ENCODE measurements around the gene GLI3. TPM values are rescaled to one million over a fixed set of nuclear protein-coding genes. Genes with fewer than 3 reads are reported as not detected.

The GLI3 gene
- total and polyA plus RNA-seq, 10 donors, result 0.17 to 9.2 (median 1.8) TPM

DNA sequence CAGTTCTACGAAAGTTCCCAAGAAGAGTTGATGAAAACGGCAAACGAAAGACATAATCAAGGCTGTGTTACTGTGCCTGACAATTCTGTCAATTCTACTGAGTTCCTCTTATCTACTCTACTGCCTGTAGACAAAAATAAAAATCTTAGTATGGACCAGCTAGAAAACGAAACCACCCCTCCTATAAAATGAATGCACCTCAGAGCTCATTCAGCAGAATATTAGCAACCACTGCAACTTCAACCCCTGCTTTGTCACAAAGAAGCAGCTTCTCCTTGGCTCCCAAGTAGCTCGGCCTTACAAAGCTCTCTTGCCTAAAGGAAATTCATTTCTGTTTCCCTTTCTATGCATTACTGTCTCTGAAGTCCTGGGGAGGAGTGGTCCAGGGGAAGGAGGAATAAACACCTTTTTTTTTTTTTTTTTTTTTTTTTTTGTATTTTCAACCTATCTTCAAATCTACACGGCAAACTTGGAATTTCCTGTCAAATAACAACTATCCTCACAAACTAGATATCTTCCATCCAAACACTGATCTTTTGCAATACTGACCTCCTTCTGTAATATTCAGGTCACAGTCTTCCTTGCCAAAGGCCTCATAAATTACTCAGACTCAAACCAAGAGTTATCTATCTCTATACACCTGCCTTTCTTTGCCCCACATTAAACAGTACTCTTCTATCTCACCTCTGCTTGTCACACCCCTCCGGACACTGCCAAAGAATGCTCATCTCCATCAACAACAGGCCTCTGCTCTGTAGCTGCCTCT lies 74.3 kb downstream of the GLI3 start:
- Histone ChIP-seq H3K4me3 (no peak overlapping the region), H3K9me3 (no peaks in the 10 kb centered on the region), H3K27ac (no peak overlapping the region), H3K36me3 (no peaks in the 10 kb centered on the region), H3K27me3 (replicated peaks in 1 of 7) (no peaks in the 10 kb centered on the region), H3K4me1 (no peaks in the 10 kb centered on the region)
- no peak for DNase-seq
- 83 to 91% (median 87%) methylated on average over 7 of the region's 7 CpGs for WGBS, 5 donors
- no peak for TF ChIP-seq POLR2A (IDR thresholded peaks at IDR 0.05)
- TF ChIP-seq POLR2AphosphoS5 (IDR thresholded peaks at IDR 0.05), result no peak
- TF ChIP-seq, protein P1, sequence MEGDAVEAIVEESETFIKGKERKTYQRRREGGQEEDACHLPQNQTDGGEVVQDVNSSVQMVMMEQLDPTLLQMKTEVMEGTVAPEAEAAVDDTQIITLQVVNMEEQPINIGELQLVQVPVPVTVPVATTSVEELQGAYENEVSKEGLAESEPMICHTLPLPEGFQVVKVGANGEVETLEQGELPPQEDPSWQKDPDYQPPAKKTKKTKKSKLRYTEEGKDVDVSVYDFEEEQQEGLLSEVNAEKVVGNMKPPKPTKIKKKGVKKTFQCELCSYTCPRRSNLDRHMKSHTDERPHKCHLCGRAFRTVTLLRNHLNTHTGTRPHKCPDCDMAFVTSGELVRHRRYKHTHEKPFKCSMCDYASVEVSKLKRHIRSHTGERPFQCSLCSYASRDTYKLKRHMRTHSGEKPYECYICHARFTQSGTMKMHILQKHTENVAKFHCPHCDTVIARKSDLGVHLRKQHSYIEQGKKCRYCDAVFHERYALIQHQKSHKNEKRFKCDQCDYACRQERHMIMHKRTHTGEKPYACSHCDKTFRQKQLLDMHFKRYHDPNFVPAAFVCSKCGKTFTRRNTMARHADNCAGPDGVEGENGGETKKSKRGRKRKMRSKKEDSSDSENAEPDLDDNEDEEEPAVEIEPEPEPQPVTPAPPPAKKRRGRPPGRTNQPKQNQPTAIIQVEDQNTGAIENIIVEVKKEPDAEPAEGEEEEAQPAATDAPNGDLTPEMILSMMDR (IDR thresholded peaks at IDR 0.05 in 8 of 11, conservative IDR thresholded peaks at IDR 0.05 in 3 of 11), result no peak
- intact Hi-C loops (cut with DNase I; ENCODE audit: low total_unique reads), result no loop called here

DNA sequence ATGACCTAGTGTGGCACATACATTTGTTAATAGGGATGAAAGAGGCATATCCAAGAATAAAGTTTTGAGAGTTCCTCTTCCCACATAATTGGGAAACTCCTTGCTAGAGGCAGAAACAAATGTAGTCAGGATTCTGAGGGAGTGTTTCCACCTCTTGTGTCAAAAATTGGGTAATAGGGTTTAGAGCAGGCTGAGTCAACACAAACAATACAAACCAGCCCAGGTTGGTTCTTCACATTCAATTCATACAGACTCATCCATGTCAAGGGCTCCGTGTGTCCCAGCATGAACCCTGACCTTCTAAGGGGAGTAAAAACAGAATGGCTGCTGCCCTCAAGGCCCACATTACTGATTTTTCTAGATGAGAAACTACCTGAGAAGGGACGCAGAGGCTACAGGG lies 75.3 kb downstream of the GLI3 start:
- 89 to 98% (median 89%) methylated on average over 2 of the region's 2 CpGs for WGBS, 5 donors
- Histone ChIP-seq H3K36me3 (no peaks in the 10 kb centered on the region), H3K27me3 (replicated peaks in 1 of 7) (no peaks in the 10 kb centered on the region), H3K27ac (no peak overlapping the region), H3K4me3 (no peak overlapping the region), H3K9me3 (no peaks in the 10 kb centered on the region), H3K4me1 (no peaks in the 10 kb centered on the region)
- intact Hi-C loops (cut with DNase I; ENCODE audit: low total_unique reads), result no loop called here
- DNase-seq, result no peak
- no peak for TF ChIP-seq POLR2A (IDR thresholded peaks at IDR 0.05)
- no peak for TF ChIP-seq POLR2AphosphoS5 (IDR thresholded peaks at IDR 0.05)
- TF ChIP-seq, protein P1 (IDR thresholded peaks at IDR 0.05 in 8 of 11, conservative IDR thresholded peaks at IDR 0.05 in 3 of 11), result no peak

DNA sequence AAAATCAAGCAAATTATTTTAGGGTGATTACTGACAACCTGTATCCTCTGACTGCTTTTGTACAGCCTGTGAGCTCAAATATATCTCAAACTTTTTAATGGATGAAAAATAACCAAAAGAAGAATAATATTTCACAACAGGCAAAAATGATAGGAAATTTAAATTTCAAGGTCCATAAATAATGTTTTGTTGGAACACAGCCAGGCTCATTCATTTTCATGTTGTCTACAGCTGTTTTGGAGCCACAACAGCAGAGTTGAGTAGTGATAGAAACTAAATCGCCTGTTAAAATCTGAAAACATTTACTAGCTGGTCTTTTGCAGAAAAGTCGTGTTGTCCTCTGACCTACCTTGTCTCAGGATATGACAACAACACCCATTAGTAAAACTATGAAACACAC lies 75.9 kb downstream of the GLI3 start:
- WGBS, 5 donors, result 63 to 81% (median 67%) methylated on average over 2 of the region's 2 CpGs
- intact Hi-C loops (cut with DNase I; ENCODE audit: low total_unique reads), result no loop called here
- H3K4me1 ChIP-seq, result no peaks in the 10 kb centered on the region

DNA sequence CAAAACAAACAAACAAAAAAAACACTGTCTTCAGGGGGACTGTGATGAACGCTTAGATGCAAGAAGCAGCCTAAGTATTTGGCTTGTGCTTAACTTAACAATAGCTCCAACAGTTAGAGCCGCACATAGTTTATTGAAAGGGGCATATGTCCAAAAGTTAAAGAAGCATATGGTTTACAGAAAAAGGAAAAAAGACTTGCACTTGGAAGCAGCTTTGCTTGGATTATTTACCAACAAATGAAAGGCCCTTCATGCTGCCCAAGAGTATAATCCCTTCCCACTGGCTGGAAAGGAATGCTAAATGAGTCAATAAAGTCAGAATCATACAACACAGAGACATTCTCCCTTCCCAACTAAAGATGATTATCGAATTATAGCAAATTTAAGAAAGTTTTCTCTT lies 77.9 kb downstream of the GLI3 start:
- TF ChIP-seq POLR2A (IDR thresholded peaks at IDR 0.05), result no peak
- TF ChIP-seq, protein P1 (IDR thresholded peaks at IDR 0.05 in 8 of 11, conservative IDR thresholded peaks at IDR 0.05 in 3 of 11), result no peak
- no peak for TF ChIP-seq POLR2AphosphoS5 (IDR thresholded peaks at IDR 0.05)
- Histone ChIP-seq H3K27me3 (replicated peaks in 1 of 7) (no peaks in the 10 kb centered on the region), H3K27ac (no peak overlapping the region), H3K9me3 (no peaks in the 10 kb centered on the region), H3K4me3 (no peak overlapping the region), H3K36me3 (no peaks in the 10 kb centered on the region), H3K4me1 (no peaks in the 10 kb centered on the region)
- 82 to 88% (median 87%) methylated on average over 3 of the region's 3 CpGs for WGBS, 5 donors
- no peak for DNase-seq
- intact Hi-C loops (cut with DNase I; ENCODE audit: low total_unique reads), result no loop called here

More for the DNA sequence above, 75.9 kb downstream of the GLI3 start:
- TF ChIP-seq, protein P1 (IDR thresholded peaks at IDR 0.05 in 8 of 11, conservative IDR thresholded peaks at IDR 0.05 in 3 of 11), result no peak
- TF ChIP-seq POLR2AphosphoS5 (IDR thresholded peaks at IDR 0.05) (no peak), POLR2A (IDR thresholded peaks at IDR 0.05) (no peak)
- Histone ChIP-seq H3K9me3 (no peaks in the 10 kb centered on the region), H3K4me3 (no peak overlapping the region), H3K36me3 (no peaks in the 10 kb centered on the region), H3K27ac (no peak overlapping the region), H3K27me3 (replicated peaks in 1 of 7) (no peaks in the 10 kb centered on the region)
- DNase-seq, result no peak

All from spleen (tissue), 11 donors.